OCI-LY1 (cell line): Measurements from ENCODE around the gene C19orf67.
"Not testable (repeated sequence)": the region's sequence is repeated elsewhere in the genome, so short reads cannot be mapped to it uniquely, and the experiment has no call there.

ENCODE experiments used
- H2AFZ ChIP-seq: fragments of 200-600 bp; sonication (generic), shearing (Covaris generic); 2 replicates; pipeline ENCODE4 v1.6.0; 2014; ENCODE audit warnings: antibody characterized with exemption, mild to moderate bottlenecking, low read length
- H3F3A ChIP-seq: fragments of 200-600 bp; sonication (generic), shearing (Covaris generic); 2 replicates; pipeline ENCODE4 v1.6.0; 2014; ENCODE audit warnings: mild to moderate bottlenecking, antibody characterized with exemption, low read length, moderate library complexity; ENCODE audit not compliant: insufficient read depth
- H3K27ac ChIP-seq: fragments of 200-600 bp; sonication (generic); 2 replicates; pipeline ENCODE4 v1.5.1; 2014; ENCODE audit warnings: low read length, mixed run types, mild to moderate bottlenecking, low read depth; ENCODE audit not compliant: poor library complexity, severe bottlenecking
- H3K27me3 ChIP-seq: fragments of 200-600 bp; sonication (generic); 2 replicates; pipeline ENCODE4 v1.6.0; 2014; ENCODE audit warnings: antibody characterized with exemption, mild to moderate bottlenecking, low read length, moderate library complexity; ENCODE audit not compliant: insufficient read depth
- H3K36me3 ChIP-seq: fragments of 200-600 bp; sonication (generic); 2 replicates; pipeline ENCODE4 v1.6.1; 2014; ENCODE audit warnings: mild to moderate bottlenecking, antibody characterized with exemption, low read length, moderate library complexity, mixed read lengths; ENCODE audit not compliant: insufficient read depth
- H3K4me1 ChIP-seq: fragments of 200-600 bp; sonication (generic); 2 replicates; pipeline ENCODE4 v1.5.1; 2014; ENCODE audit warnings: mild to moderate bottlenecking, low read length, moderate library complexity; ENCODE audit not compliant: insufficient read depth, severe bottlenecking
- H3K4me2 ChIP-seq: fragments of 200-600 bp; sonication (generic), shearing (Covaris generic); 2 replicates; pipeline ENCODE4 v1.6.1; 2014; ENCODE audit warnings: low read length
- H3K4me3 ChIP-seq: fragments of 200-600 bp; sonication (generic); 2 replicates; pipeline ENCODE4 v1.5.1; 2014; ENCODE audit warnings: low read length, low read depth, mild to moderate bottlenecking, mixed read lengths; ENCODE audit not compliant: poor library complexity, severe bottlenecking
- H3K79me2 ChIP-seq: fragments of 200-600 bp; shearing (Covaris generic); 2 replicates; pipeline ENCODE4 v1.6.1; 2016; ENCODE audit warnings: mixed run types, low read length, mixed read lengths; ENCODE audit not compliant: insufficient read depth
- H3K9ac ChIP-seq: fragments of 200-600 bp; sonication (generic), shearing (Covaris generic); 2 replicates; pipeline ENCODE4 v1.6.1; 2014; ENCODE audit warnings: mild to moderate bottlenecking, low read length, mixed read lengths
- H3K9me2 ChIP-seq: fragments of 200-600 bp; sonication (generic), shearing (Covaris generic); 2 replicates; pipeline ENCODE4 v1.6.1; 2014; ENCODE audit warnings: low read depth, mild to moderate bottlenecking, low read length, mixed read lengths
- H3K9me3 ChIP-seq: fragments of 200-600 bp; shearing (Covaris generic); 2 replicates; pipeline ENCODE4 v1.6.1; 2014; ENCODE audit warnings: low read length, mixed read lengths
- H4K20me1 ChIP-seq: fragments of 200-600 bp; sonication (generic), shearing (Covaris generic); 2 replicates; pipeline ENCODE4 v1.6.0; 2016; ENCODE audit warnings: mild to moderate bottlenecking, low read length; ENCODE audit not compliant: insufficient read depth
- EZH2 ChIP-seq: fragments of 200-600 bp; sonication (generic), shearing (Covaris generic); IDR thresholded peaks from 2 replicates; pipeline ENCODE4 v1.8.0; 2017; ENCODE audit warnings: borderline replicate concordance, mixed run types, mild to moderate bottlenecking, antibody characterized with exemption, low read length, moderate library complexity, mixed read lengths
- TF ChIP-seq, protein P1 (sequence below): fragments of 200-600 bp; sonication (generic), shearing (Covaris generic); IDR thresholded peaks from 2 replicates; pipeline ENCODE4 v1.5.1; 2017; ENCODE audit warnings: mild to moderate bottlenecking, antibody characterized with exemption, low read length, moderate library complexity, mixed read lengths

Gene C19orf67

DNA sequence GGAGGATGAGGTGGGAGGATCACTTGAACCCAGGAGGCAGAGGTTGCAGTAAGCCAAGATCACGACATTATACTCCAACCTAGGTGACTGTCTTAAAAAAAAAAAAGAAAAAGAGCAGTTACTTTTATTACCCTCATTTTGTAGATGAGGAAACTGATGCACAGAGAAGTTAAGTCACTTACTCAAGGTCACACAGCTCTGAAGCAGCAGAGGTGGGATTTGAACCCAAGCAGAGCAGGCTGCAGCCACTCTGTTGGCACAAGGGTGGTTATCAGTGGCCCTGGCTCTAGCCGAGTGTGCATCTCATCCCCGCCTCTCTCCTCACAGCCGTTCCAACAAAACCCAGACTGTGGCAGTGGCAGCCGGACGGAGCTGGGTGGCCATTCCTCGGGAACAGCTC is 46.4 kb downstream of the C19orf67 start:
- H3K9ac ChIP-seq, result no peak overlapping the region
- H3K9me3 ChIP-seq, result no peaks in the 10 kb centered on the region
- no peak overlapping the region for H2AFZ ChIP-seq
- peaks cover 8% of the 10 kb centered on the region for H3K4me1 ChIP-seq
- no peak overlapping the region for H3K27ac ChIP-seq
- no peak overlapping the region for H3K4me3 ChIP-seq
- H3K79me2 ChIP-seq, result no peaks in the 10 kb centered on the region
- H3F3A ChIP-seq, result no peaks in the 10 kb centered on the region
- TF ChIP-seq, protein P1, sequence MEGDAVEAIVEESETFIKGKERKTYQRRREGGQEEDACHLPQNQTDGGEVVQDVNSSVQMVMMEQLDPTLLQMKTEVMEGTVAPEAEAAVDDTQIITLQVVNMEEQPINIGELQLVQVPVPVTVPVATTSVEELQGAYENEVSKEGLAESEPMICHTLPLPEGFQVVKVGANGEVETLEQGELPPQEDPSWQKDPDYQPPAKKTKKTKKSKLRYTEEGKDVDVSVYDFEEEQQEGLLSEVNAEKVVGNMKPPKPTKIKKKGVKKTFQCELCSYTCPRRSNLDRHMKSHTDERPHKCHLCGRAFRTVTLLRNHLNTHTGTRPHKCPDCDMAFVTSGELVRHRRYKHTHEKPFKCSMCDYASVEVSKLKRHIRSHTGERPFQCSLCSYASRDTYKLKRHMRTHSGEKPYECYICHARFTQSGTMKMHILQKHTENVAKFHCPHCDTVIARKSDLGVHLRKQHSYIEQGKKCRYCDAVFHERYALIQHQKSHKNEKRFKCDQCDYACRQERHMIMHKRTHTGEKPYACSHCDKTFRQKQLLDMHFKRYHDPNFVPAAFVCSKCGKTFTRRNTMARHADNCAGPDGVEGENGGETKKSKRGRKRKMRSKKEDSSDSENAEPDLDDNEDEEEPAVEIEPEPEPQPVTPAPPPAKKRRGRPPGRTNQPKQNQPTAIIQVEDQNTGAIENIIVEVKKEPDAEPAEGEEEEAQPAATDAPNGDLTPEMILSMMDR, result no peak
- TF ChIP-seq EZH2, result no peak
- no peaks in the 10 kb centered on the region for H4K20me1 ChIP-seq
- no peaks in the 10 kb centered on the region for H3K9me2 ChIP-seq
- H3K27me3 ChIP-seq, result no peaks in the 10 kb centered on the region
- no peak overlapping the region for H3K4me2 ChIP-seq
- H3K36me3 ChIP-seq, result no peaks in the 10 kb centered on the region

DNA sequence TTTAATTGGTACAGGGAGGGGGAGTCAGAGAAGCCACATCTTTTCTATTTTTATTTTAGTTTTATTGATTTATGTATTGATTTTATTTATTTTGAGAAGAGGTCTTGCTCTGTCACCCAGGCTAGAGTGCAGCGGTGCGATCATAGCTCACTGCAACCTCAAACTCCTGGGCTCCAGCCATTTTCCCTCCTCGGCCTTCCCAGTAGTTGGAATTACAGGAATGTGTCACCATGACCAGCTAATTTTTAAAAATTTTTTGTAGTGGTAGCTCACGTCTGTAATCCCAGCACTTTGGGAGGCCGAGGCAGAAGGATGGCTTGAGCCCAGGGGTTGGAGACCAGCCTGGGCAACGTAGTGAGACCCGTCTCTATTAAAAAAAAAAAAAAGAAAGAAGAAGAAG is 49.9 kb downstream of the C19orf67 start:
- Histone ChIP-seq H3K9me3 (no peaks in the 10 kb centered on the region), H3K27ac (no peak overlapping the region), H3K79me2 (no peaks in the 10 kb centered on the region), H3K4me3 (no peak overlapping the region), H4K20me1 (no peaks in the 10 kb centered on the region), H3K9ac (no peak overlapping the region), H2AFZ (no peak overlapping the region), H3K4me1 (peaks cover 11% of the 10 kb centered on the region), H3F3A (no peaks in the 10 kb centered on the region), H3K4me2 (no peak overlapping the region), H3K9me2 (no peaks in the 10 kb centered on the region), H3K36me3 (no peaks in the 10 kb centered on the region), H3K27me3 (0 out of 2 replicates have a peak, but pooled peaks cover under 1% of the 10 kb centered on the region)
- TF ChIP-seq EZH2, result no peak
- TF ChIP-seq, protein P1, result no peak

- H3K27ac ChIP-seq, H2AFZ ChIP-seq, H4K20me1 ChIP-seq: not testable (repeated sequence)
These were observed 50.4 kb downstream of the C19orf67 start for GRCh38 chr19:14035159-14035558.

DNA sequence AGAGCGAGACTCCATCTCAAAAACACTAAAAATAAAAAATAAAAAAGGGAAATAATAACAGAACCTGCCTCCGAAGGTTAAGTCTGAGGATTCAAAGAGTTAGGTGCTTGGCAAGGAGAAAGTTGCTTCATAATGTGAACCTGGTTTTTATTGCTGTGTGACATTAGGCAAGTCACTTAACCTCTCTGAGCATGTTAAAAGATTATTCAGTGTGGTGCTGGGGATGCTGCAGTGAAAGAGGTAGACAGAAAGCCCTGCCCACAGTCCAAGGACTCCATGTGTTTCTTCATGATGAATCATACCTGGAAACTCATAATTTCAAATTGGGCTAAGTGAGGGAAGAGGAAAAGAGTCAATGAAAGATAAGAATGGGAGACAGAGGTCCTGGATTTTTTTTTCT is 51.6 kb downstream of the C19orf67 start:
- Histone ChIP-seq H3K27me3 (peaks cover 5% of the 10 kb centered on the region; the same call in 1 of the 2 replicates), H3K4me3 (no peak overlapping the region), H2AFZ (no peak overlapping the region), H3K9ac (no peak overlapping the region), H3K4me1 (peaks cover 11% of the 10 kb centered on the region), H3K9me3 (no peaks in the 10 kb centered on the region), H3K36me3 (no peaks in the 10 kb centered on the region), H3K4me2 (no peak overlapping the region), H3F3A (no peaks in the 10 kb centered on the region), H3K9me2 (no peaks in the 10 kb centered on the region), H3K79me2 (no peaks in the 10 kb centered on the region), H3K27ac (no peak overlapping the region), H4K20me1 (no peaks in the 10 kb centered on the region)
- TF ChIP-seq, protein P1, result no peak
- TF ChIP-seq EZH2, result no peak

More at GRCh38 chr19:14035159-14035558, 50.4 kb downstream of the C19orf67 start:
- H3K9me2 ChIP-seq, H3K79me2 ChIP-seq, H3K9me3 ChIP-seq, H3F3A ChIP-seq, H3K4me2 ChIP-seq, H3K27me3 ChIP-seq, H3K4me3 ChIP-seq, H3K36me3 ChIP-seq, H3K9ac ChIP-seq: not testable (repeated sequence)
- peaks cover 11% of the 10 kb centered on the region for H3K4me1 ChIP-seq
